Measurements from ENCODE around the gene FAM222A.

Gene FAM222A

DNA sequence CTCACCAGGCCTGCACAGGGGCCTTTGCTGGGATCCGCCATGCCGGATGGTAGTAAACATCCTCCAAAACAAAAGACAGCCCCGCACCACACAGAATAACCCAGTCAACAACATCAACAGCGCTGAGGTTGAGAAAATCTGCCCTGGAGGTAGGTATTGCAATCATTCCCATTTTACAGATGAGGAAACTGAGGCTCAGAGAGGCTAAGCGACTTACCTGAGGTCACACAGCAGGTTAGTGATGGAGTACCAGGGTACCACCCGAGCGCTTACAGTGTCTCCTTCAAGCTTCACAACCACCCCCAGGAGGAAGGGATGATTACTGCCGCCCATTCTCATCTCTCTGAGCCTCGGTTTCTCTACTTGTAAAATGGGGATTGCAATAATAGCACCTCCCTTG, 104.6 kb downstream of the FAM222A start:
- no peaks in the 10 kb centered on the region for H3K9me3 Mint-ChIP-seq
- no peak for DNase-seq
- TF ChIP-seq, protein P1, sequence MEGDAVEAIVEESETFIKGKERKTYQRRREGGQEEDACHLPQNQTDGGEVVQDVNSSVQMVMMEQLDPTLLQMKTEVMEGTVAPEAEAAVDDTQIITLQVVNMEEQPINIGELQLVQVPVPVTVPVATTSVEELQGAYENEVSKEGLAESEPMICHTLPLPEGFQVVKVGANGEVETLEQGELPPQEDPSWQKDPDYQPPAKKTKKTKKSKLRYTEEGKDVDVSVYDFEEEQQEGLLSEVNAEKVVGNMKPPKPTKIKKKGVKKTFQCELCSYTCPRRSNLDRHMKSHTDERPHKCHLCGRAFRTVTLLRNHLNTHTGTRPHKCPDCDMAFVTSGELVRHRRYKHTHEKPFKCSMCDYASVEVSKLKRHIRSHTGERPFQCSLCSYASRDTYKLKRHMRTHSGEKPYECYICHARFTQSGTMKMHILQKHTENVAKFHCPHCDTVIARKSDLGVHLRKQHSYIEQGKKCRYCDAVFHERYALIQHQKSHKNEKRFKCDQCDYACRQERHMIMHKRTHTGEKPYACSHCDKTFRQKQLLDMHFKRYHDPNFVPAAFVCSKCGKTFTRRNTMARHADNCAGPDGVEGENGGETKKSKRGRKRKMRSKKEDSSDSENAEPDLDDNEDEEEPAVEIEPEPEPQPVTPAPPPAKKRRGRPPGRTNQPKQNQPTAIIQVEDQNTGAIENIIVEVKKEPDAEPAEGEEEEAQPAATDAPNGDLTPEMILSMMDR (IDR thresholded peaks at IDR 0.05) = no peak
- H3K27me3 Mint-ChIP-seq (ENCODE audit: low read depth, poor library complexity) = no peaks in the 10 kb centered on the region
- no peak overlapping the region for H3K27ac Mint-ChIP-seq
- no peaks in the 10 kb centered on the region for H3K36me3 Mint-ChIP-seq (ENCODE audit: low read depth)
- H3K4me1 Mint-ChIP-seq = peaks cover 5% of the 10 kb centered on the region
- no peak overlapping the region for H3K4me3 Mint-ChIP-seq

DNA sequence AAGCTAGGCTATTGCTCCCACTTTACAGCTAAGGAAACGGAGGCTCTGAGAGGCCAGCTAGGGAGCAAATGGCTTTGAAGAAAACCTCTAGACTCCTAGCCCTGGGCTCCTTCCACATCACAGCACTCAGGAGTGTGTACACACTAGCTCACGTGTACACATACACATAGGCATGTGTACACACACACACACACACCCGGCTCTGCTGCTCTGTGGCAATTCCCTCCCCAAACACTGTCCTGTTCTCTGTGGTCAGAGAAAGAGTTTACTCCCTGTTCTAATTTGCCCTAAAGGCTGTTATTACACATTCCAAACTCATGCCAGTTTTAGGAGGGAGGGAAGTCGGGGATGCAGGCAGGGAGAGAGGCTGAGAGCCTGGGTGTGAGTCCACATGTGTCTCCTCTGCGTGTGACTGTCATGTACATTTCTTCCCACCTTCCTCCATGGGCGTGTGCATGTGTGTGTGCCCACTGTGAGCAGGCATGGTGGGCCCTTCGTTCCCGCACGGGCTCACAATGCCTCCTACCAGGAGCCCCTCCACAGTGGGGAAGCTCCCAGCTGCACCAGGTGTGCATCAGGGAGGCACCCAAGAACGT, 105.4 kb downstream of the FAM222A start:
- TF ChIP-seq, protein P1 (IDR thresholded peaks at IDR 0.05) = no peak
- H3K36me3 Mint-ChIP-seq (ENCODE audit: low read depth) = no peaks in the 10 kb centered on the region
- H3K27ac Mint-ChIP-seq = peak overlapping the region; percentile 77
- DNase-seq = no peak
- H3K4me3 Mint-ChIP-seq = no peak overlapping the region
- peaks cover 5% of the 10 kb centered on the region for H3K4me1 Mint-ChIP-seq
- no peaks in the 10 kb centered on the region for H3K27me3 Mint-ChIP-seq (ENCODE audit: low read depth, poor library complexity)
- no peaks in the 10 kb centered on the region for H3K9me3 Mint-ChIP-seq

All from nephron progenitor cell (in vitro differentiated cells).